ENCODE measurements around the gene ANKRD24.
"Not testable (repeated sequence)": the region's sequence is repeated elsewhere in the genome, so short reads cannot be mapped to it uniquely, and the experiment has no call there.

ANKRD24 gene

DNA sequence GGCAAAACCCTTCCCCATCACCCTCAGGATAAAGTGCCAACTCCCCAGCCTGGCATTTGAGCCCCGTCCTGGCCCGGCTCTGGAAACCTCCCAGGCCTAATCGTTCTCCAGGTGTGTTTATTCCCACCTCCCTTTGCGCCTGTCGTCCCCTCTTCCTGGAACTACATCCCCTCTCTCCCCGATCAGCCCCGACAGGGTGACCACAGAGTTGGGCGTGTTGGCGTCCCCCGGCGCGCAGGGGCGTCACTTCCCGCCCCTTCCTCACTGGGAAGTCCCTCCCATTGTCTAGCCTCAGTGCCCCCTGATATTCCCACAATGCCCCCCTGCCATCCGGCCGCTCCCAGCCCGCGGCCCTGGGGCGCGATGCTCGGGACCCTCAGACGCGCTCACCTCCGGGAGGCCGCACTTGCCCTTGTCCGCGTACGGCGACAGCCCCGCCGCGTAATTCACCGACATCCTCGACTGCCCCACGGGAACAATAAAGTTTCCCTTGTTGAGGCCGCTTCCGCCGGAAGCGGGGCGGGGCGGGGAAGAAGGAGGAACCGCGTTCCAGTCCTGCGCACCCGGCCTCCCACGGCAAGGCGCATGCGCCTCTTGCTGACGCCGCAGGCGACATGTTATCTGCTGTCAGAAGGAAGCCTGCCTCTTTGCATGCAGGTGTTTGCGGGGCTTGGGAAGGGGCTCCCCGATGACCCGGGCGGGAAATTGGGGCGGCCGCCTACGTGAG, at the start of gene ANKRD24, which contains the start of gene SIRT6:
Gene ANKRD24 (plus strand): TSS at position 606 of the 727 bp plus-strand sequence. CDS start 3,737 bp downstream, outside the sequence.
Gene SIRT6 (minus strand): TSS at position 480 of the 727 bp plus-strand sequence. CDS start 24 bp downstream, at position 456.
- peak within 1 kb of the TSS; percentile 84 for H3K27ac ChIP-seq
- H3K4me1 ChIP-seq, result peaks cover 9% of the 10 kb centered on the region
- peak within 1 kb of the TSS; percentile 98 for H3K4me3 ChIP-seq (ENCODE audit: low read depth, low read length)
- TF ChIP-seq, protein P1, sequence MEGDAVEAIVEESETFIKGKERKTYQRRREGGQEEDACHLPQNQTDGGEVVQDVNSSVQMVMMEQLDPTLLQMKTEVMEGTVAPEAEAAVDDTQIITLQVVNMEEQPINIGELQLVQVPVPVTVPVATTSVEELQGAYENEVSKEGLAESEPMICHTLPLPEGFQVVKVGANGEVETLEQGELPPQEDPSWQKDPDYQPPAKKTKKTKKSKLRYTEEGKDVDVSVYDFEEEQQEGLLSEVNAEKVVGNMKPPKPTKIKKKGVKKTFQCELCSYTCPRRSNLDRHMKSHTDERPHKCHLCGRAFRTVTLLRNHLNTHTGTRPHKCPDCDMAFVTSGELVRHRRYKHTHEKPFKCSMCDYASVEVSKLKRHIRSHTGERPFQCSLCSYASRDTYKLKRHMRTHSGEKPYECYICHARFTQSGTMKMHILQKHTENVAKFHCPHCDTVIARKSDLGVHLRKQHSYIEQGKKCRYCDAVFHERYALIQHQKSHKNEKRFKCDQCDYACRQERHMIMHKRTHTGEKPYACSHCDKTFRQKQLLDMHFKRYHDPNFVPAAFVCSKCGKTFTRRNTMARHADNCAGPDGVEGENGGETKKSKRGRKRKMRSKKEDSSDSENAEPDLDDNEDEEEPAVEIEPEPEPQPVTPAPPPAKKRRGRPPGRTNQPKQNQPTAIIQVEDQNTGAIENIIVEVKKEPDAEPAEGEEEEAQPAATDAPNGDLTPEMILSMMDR (IDR thresholded peaks at IDR 0.05), result no peak
- H3K4me2 ChIP-seq (ENCODE audit: low read length), result peak within 1 kb of the TSS; percentile 98
- no peaks in the 10 kb centered on the region for H3K79me2 ChIP-seq
- H3K27me3 ChIP-seq (ENCODE audit: control insufficient read depth, insufficient read depth, low read length), result no peaks in the 10 kb centered on the region
- no peaks in the 10 kb centered on the region for H3K36me3 ChIP-seq (ENCODE audit: control insufficient read depth, insufficient read depth, low read length)
- H3K9ac ChIP-seq, result peak within 1 kb of the TSS; percentile 95
- peak within 1 kb of the TSS; percentile 95 for H2AFZ ChIP-seq
- H3K9me3 ChIP-seq (ENCODE audit: control insufficient read depth, low read length), result no peaks in the 10 kb centered on the region

DNA sequence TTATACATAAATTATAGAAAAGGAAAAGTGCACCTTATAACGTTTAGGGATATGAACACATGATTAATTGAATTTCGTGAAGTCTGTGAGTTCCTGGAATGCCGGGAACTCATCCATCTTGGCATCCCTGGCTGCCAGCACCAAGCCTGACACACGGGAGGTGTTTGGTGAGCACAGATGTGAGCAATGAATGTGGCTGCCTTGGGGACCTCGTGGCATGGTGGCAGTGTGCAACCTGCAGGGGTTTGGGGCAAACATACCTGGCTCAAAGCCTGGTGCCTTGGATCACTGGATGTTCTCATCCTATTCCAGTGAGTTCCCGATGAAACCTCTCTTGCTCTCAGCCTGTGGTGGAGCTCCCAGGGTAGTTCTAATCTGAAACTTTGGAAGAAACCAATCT, 48.1 kb upstream of the ANKRD24 start:
- Histone ChIP-seq H3K79me2 (no peaks in the 10 kb centered on the region), H3K9ac (no peak overlapping the region), H3K4me1 (no peaks in the 10 kb centered on the region), H3K36me3 (ENCODE audit: control insufficient read depth, insufficient read depth, low read length) (no peaks in the 10 kb centered on the region), H3K4me2 (ENCODE audit: low read length) (no peak overlapping the region), H3K9me3 (ENCODE audit: control insufficient read depth, low read length) (no peaks in the 10 kb centered on the region), H3K27ac (no peak overlapping the region), H2AFZ (no peak overlapping the region), H3K4me3 (ENCODE audit: low read depth, low read length) (no peak overlapping the region), H3K27me3 (ENCODE audit: control insufficient read depth, insufficient read depth, low read length) (no peaks in the 10 kb centered on the region)
- TF ChIP-seq, protein P1 (IDR thresholded peaks at IDR 0.05), result no peak

- H3K27me3 ChIP-seq (ENCODE audit: control insufficient read depth, insufficient read depth, low read length); H2AFZ ChIP-seq; H3K79me2 ChIP-seq; H3K4me3 ChIP-seq (ENCODE audit: low read depth, low read length); H3K4me2 ChIP-seq (ENCODE audit: low read length); H3K4me1 ChIP-seq; H3K36me3 ChIP-seq (ENCODE audit: control insufficient read depth, insufficient read depth, low read length); H3K27ac ChIP-seq; H3K9ac ChIP-seq; H3K9me3 ChIP-seq (ENCODE audit: control insufficient read depth, low read length): not testable (repeated sequence)
These were observed 47.1 kb upstream of the ANKRD24 start for GRCh38 chr19:4135386-4135785.

DNA sequence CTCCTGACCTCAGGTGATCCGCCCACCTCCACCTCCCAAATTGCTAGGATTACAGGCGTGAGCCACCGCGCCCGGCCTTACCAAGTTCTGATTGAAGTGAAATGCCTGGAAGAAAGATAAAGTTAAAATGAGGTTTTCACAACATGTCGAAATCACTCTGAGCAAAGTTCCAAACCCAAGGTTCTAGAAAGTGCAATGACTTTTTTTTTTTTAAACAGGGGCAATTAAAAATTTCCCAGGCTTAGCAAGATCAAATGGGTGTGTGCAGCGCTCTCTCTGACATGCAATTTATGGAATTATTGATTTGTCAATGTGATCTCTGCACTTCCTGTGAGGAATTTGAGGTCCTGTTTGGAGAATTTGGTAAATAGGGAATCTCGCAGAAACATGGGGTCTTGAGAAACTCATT, 45.8 kb upstream of the ANKRD24 start:
- no peak overlapping the region for H3K4me3 ChIP-seq (ENCODE audit: low read depth, low read length)
- no peaks in the 10 kb centered on the region for H3K27me3 ChIP-seq (ENCODE audit: control insufficient read depth, insufficient read depth, low read length)
- no peaks in the 10 kb centered on the region for H3K36me3 ChIP-seq (ENCODE audit: control insufficient read depth, insufficient read depth, low read length)
- no peaks in the 10 kb centered on the region for H3K4me1 ChIP-seq
- no peaks in the 10 kb centered on the region for H3K79me2 ChIP-seq
- no peak overlapping the region for H3K9ac ChIP-seq
- no peaks in the 10 kb centered on the region for H3K9me3 ChIP-seq (ENCODE audit: control insufficient read depth, low read length)
- H2AFZ ChIP-seq, result no peak overlapping the region
- no peak overlapping the region for H3K4me2 ChIP-seq (ENCODE audit: low read length)
- no peak overlapping the region for H3K27ac ChIP-seq
- TF ChIP-seq, protein P1 (IDR thresholded peaks at IDR 0.05), result no peak

- TF ChIP-seq, protein P1 (IDR thresholded peaks at IDR 0.05), result no peak
- Histone ChIP-seq H3K4me1 (no peaks in the 10 kb centered on the region), H3K4me2 (ENCODE audit: low read length) (no peak overlapping the region), H3K9ac (no peak overlapping the region), H3K27ac (no peak overlapping the region), H3K27me3 (ENCODE audit: control insufficient read depth, insufficient read depth, low read length) (no peaks in the 10 kb centered on the region), H3K9me3 (ENCODE audit: control insufficient read depth, low read length) (no peaks in the 10 kb centered on the region), H2AFZ (no peak overlapping the region), H3K4me3 (ENCODE audit: low read depth, low read length) (no peak overlapping the region), H3K79me2 (no peaks in the 10 kb centered on the region), H3K36me3 (ENCODE audit: control insufficient read depth, insufficient read depth, low read length) (no peaks in the 10 kb centered on the region)
These were observed 44.0 kb upstream of the ANKRD24 start for GRCh38 chr19:4138445-4138844.
